B cell (primary cell): Measurements from ENCODE around the gene ASF1A. TPM values are rescaled to one million over a fixed set of nuclear protein-coding genes. Genes with fewer than 3 reads are reported as not detected.

Source experiments
- ATAC-seq: fragments of 200-7000 bp; cut with Tn5 transposase; one replicate; pipeline ENCODE4 v1.10.0; 2021; ENCODE audit warnings: low read depth, mild to moderate bottlenecking, moderate number of reproducible peaks, moderate library complexity
- CTCF ChIA-PET: fragments of 350-600 bp; sonication (Branson Sonifier 250); formaldehyde crosslinking; loops from one replicate; lab custom pipeline; 2021; ENCODE audit warnings: antibody characterized with exemption, inconsistent platforms; lab: Charles Lee
- POLR2A ChIA-PET: fragments of 350-600 bp; sonication (Branson Sonifier 250); formaldehyde crosslinking; loops from one replicate; lab custom pipeline; 2021; ENCODE audit warnings: antibody characterized with exemption; lab: Charles Lee
- DNase-seq: peaks from one replicate; pipeline ENCODE4 v3.0.0; 2013
- H2AFZ ChIP-seq: 2 replicates; pipeline ENCODE4 v1.6.1; 2012; ENCODE audit warnings: mild to moderate bottlenecking, low read depth, low read length; ENCODE audit not compliant: insufficient read depth, poor library complexity, severe bottlenecking
- H3K27ac ChIP-seq, 2 donors: 1 replicate in 1 of 2; 2 replicates in 1 of 2; pipeline ENCODE4 v1.5.1; 2012 to 2013; ENCODE audit warnings: low read length in 2 of 2, mild to moderate bottlenecking in 2 of 2, moderate library complexity in 1 of 2
- H3K27me3 ChIP-seq, 4 experiments: fragments of 200-600 bp in 1 of 4; sonication (generic) in 1 of 4; replicated peaks in 1 of 4; 1 replicate in 2 of 4; 2 replicates in 2 of 4; pipeline versions ENCODE4 v1.6.1 to v1.7.0; 2013 to 2016; ENCODE audit warnings: low read length in 3 of 4, mild to moderate bottlenecking in 2 of 4, mixed read lengths in 1 of 4, moderate library complexity in 1 of 4; ENCODE audit not compliant: insufficient read depth in 4 of 4, control insufficient read depth in 3 of 4; ENCODE audit errors: control extremely low read depth in 1 of 4
- H3K36me3 ChIP-seq, 2 experiments: replicated peaks in 1 of 2; 1 replicate in 1 of 2; 2 replicates in 1 of 2; pipeline versions ENCODE4 v1.6.1 to v1.7.1; 2013; ENCODE audit warnings: low read length in 1 of 2; ENCODE audit not compliant: insufficient read depth in 2 of 2, control insufficient read depth in 1 of 2; ENCODE audit errors: control extremely low read depth in 1 of 2, extremely low read depth in 1 of 2
- H3K4me1 ChIP-seq, 2 donors: fragments of 200-600 bp in 1 of 2; sonication (generic) in 1 of 2; 1 replicate in 1 of 2; 2 replicates in 1 of 2; pipeline versions ENCODE4 v1.5.1 to v1.6.1; 2013 to 2017; ENCODE audit warnings: low read length in 2 of 2; ENCODE audit not compliant: control insufficient read depth in 2 of 2, insufficient read depth in 2 of 2
- H3K4me2 ChIP-seq: replicated peaks from 2 replicates; pipeline ENCODE3; 2012; ENCODE audit warnings: mild to moderate bottlenecking, low read depth, low read length; ENCODE audit not compliant: poor library complexity, severe bottlenecking
- H3K4me3 ChIP-seq, 5 experiments: fragments of 200-600 bp in 1 of 5; sonication (generic) in 1 of 5; 1 replicate in 3 of 5; 2 replicates in 2 of 5; pipeline versions ENCODE4 v1.5.1 to v1.7.0; 2011 to 2016; ENCODE audit warnings: low read length in 4 of 5, mild to moderate bottlenecking in 4 of 5, low read depth in 2 of 5, control low read depth in 1 of 5, moderate library complexity in 1 of 5; ENCODE audit not compliant: insufficient read depth in 1 of 5; ENCODE audit errors: control extremely low read depth in 1 of 5, extremely low read depth in 1 of 5
- H3K79me2 ChIP-seq: fragments of 200-600 bp; sonication (generic); one replicate; pipeline ENCODE4 v1.6.0; 2016; ENCODE audit warnings: low read length; ENCODE audit not compliant: control insufficient read depth, insufficient read depth
- H3K9ac ChIP-seq: fragments of 200-600 bp; sonication (generic); 2 replicates; pipeline ENCODE4 v1.6.1; 2017; ENCODE audit warnings: mild to moderate bottlenecking, low read length, moderate library complexity
- H3K9me3 ChIP-seq, 3 donors: one replicate each; pipeline versions ENCODE4 v1.6.1 to v1.7.1; 2013; ENCODE audit warnings: low read length in 2 of 3; ENCODE audit not compliant: control insufficient read depth in 2 of 3, insufficient read depth in 1 of 3; ENCODE audit errors: control extremely low read depth in 1 of 3
- H4K20me1 ChIP-seq: 2 replicates; pipeline ENCODE4 v1.6.0; 2012; ENCODE audit warnings: mild to moderate bottlenecking, low read length; ENCODE audit not compliant: insufficient read depth, control insufficient read depth, poor library complexity, severe bottlenecking
- H3K27ac Mint-ChIP-seq: one replicate; pipeline ENCODE4 v1.8.0; 2021; ENCODE audit warnings: mixed read lengths
- H3K27me3 Mint-ChIP-seq: one replicate; pipeline ENCODE4 v1.8.0; 2021; ENCODE audit warnings: mixed read lengths
- H3K4me1 Mint-ChIP-seq: one replicate; pipeline ENCODE4 v1.8.0; 2021; ENCODE audit warnings: mixed read lengths
- H3K4me3 Mint-ChIP-seq: one replicate; pipeline ENCODE4 v1.8.0; 2021; ENCODE audit warnings: mixed read lengths
- H3K9me3 Mint-ChIP-seq: one replicate; pipeline ENCODE4 v1.8.0; 2022; ENCODE audit warnings: mixed read lengths; ENCODE audit not compliant: insufficient read depth
- EZH2 ChIP-seq: IDR thresholded peaks from 2 replicates; pipeline ENCODE4 v1.6.1; 2012; ENCODE audit warnings: borderline replicate concordance, low read depth, mild to moderate bottlenecking, moderate library complexity, low read length; ENCODE audit not compliant: insufficient read depth, poor library complexity, severe bottlenecking
- WGBS: methylation state at CpG from one replicate; pipeline ENCODE4 v1.1.5; 2013; ENCODE audit warnings: missing lambda C conversion rate; ENCODE audit not compliant: insufficient coverage; 5-methylcytosine and 5-hydroxymethylcytosine counted together
- intact Hi-C: fragments of 100-400 bp; cut with micrococcal nuclease; formaldehyde crosslinking; loops from one replicate; pipeline ENCODE4 v1.10.0; 2022
- polyA plus RNA-seq: library from polyadenylated mRNA; depleted of rRNA; stranded (reverse); fragments of >200 nt; gene quantifications from 2 replicates; pipeline ENCODE4 v1.2.3, GENCODE V29; 2012
- total RNA-seq, 2 donors: library from RNA; stranded (reverse); fragments of 120-200 nt in 1 of 2; gene quantifications; 1 replicate in 1 of 2; 2 replicates in 1 of 2; pipeline versions ENCODE4 v1.2.3 to v1.2.4, GENCODE V29; 2013 to 2022
- TF ChIP-seq, protein P1 (sequence below): fragments of 200-600 bp; IDR thresholded peaks from one replicate; pipeline ENCODE4 v1.8.0; 2022; ENCODE audit warnings: antibody characterized with exemption, mild to moderate bottlenecking

The ASF1A gene
- total and polyA plus RNA-seq, 2 donors (not counting 1 experiment from before 2014, with no cell fraction given) = 4.0 to 25.3 TPM

DNA sequence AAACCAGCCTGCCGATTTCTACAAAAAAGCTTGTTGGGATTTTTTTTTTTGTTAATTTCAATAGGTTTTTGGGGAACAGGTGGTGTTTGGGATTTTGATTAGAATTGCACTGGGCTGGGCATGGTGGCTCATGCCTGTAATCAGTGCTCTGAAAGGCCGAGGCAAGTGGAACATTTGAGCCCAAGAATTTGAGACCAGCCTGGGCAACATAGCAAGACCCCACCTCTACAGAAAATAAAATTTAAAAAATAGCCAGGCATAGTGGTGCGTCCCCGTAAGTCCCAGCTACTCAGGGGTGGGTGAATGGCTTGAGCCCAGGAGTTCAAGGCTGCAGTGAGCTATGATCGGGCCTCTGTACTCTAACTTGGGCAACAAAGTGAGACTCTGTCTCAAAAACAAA lies 40.5 kb upstream of the ASF1A start:
- CTCF ChIA-PET = interaction anchor here (0.6 to 1.2 kb wide), 3 partner anchors 16 to 279 kb away, joined by 3 to 4 read pairs (median 3); no protein-coding TSS in a partner anchor

DNA sequence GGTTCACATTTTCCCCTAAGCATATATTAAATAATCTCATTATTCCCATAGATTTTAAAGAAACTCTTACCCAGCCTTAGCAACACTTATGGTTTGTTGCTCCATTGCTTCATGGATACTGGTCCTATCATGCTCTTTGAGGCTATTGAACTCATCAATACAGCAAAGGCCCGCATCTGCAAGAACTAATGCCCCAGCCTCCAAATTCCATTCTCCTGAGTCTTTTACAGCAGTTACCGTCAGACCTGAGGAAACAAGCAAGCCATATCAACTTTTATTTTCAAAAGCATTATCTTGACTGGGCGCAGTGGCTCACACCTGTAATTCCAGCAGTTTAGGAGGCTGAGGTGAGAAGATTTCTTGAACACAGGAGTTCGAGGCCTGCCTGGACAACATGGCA lies 37.7 kb upstream of the ASF1A start:
- TF ChIP-seq, protein P1, sequence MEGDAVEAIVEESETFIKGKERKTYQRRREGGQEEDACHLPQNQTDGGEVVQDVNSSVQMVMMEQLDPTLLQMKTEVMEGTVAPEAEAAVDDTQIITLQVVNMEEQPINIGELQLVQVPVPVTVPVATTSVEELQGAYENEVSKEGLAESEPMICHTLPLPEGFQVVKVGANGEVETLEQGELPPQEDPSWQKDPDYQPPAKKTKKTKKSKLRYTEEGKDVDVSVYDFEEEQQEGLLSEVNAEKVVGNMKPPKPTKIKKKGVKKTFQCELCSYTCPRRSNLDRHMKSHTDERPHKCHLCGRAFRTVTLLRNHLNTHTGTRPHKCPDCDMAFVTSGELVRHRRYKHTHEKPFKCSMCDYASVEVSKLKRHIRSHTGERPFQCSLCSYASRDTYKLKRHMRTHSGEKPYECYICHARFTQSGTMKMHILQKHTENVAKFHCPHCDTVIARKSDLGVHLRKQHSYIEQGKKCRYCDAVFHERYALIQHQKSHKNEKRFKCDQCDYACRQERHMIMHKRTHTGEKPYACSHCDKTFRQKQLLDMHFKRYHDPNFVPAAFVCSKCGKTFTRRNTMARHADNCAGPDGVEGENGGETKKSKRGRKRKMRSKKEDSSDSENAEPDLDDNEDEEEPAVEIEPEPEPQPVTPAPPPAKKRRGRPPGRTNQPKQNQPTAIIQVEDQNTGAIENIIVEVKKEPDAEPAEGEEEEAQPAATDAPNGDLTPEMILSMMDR = no peak
- TF ChIP-seq EZH2 = no peak
- Histone ChIP-seq H3K79me2 (peaks cover 54% of the 10 kb centered on the region), H2AFZ (no peak overlapping the region), H3K9me3 (peaks cover 2 to 8% (median 2%) of the 10 kb centered on the region in 3 donors), H3K27ac (no peak overlapping the region), H3K4me3 (no peak overlapping the region), H4K20me1 (no peaks in the 10 kb centered on the region), H3K36me3 (peaks cover 0 to 11% of the 10 kb centered on the region in 2 experiments), H3K27me3 (no peaks in the 10 kb centered on the region), H3K9ac (no peak overlapping the region), H3K4me2 (no peak overlapping the region), H3K4me1 (peaks cover 0 to 3% of the 10 kb centered on the region in 2 donors)
- H3K9me3 Mint-ChIP-seq = peaks cover 5% of the 10 kb centered on the region
- H3K4me3 Mint-ChIP-seq = no peak overlapping the region
- H3K27ac Mint-ChIP-seq = no peak overlapping the region
- CTCF ChIA-PET = interaction anchor here (2.0 kb wide), 1 partner anchor 80 kb away, joined by 6 read pairs; no protein-coding TSS in a partner anchor
- H3K4me1 Mint-ChIP-seq = peaks cover 26% of the 10 kb centered on the region
- DNase-seq (no peak), ATAC-seq (no peak)
- no CpG with 5 or more reads among the region's 4 CpGs for WGBS
- POLR2A ChIA-PET = no interaction called here
- intact Hi-C loops = no loop called here
- H3K27me3 Mint-ChIP-seq = no peaks in the 10 kb centered on the region

More for the DNA sequence above, 40.5 kb upstream of the ASF1A start:
- Histone ChIP-seq H4K20me1 (no peaks in the 10 kb centered on the region), H3K79me2 (peaks cover 26% of the 10 kb centered on the region), H3K27me3 (no peaks in the 10 kb centered on the region), H3K4me3 (no peak overlapping the region), H3K27ac (no peak overlapping the region), H3K36me3 (peaks cover 0 to 12% of the 10 kb centered on the region in 2 experiments), H3K4me1 (no peaks in the 10 kb centered on the region), H2AFZ (no peak overlapping the region), H3K9ac (no peak overlapping the region), H3K9me3 (peaks cover 0 to 2% (median 0%) of the 10 kb centered on the region in 3 donors), H3K4me2 (no peak overlapping the region)
- ATAC-seq (no peak), DNase-seq (no peak)
- no peak for TF ChIP-seq EZH2
- TF ChIP-seq, protein P1 = no peak
- no peak overlapping the region for H3K4me3 Mint-ChIP-seq
- WGBS = 100% methylated on average over 3 of the region's 5 CpGs
- H3K27ac Mint-ChIP-seq = no peak overlapping the region
- no peaks in the 10 kb centered on the region for H3K27me3 Mint-ChIP-seq
- intact Hi-C loops = no loop called here
- H3K9me3 Mint-ChIP-seq = no peaks in the 10 kb centered on the region
- H3K4me1 Mint-ChIP-seq = peaks cover 9% of the 10 kb centered on the region
- POLR2A ChIA-PET = no interaction called here
